GM12878 (cell line): ENCODE data around the gene GOLGA5. TPM values are rescaled to one million over a fixed set of nuclear protein-coding genes. Genes with fewer than 3 reads are reported as not detected.

ENCODE experiments used
- ATAC-seq: fragments of 200-7000 bp; cut with Tn5 transposase; 3 replicates; pipeline ENCODE4 v1.9.1; 2020; ENCODE audit warnings: mild to moderate bottlenecking, moderate library complexity
- BruUV-seq: library from RNA; stranded (reverse); fragments of 400-500 nt; replicated peaks from 2 replicates; lab custom pipeline; 2021; lab: Mats Ljungman, UMichigan
- CTCF ChIA-PET: fragments of 300-600 bp; sonication (Branson Sonifier 250); formaldehyde crosslinking; extraction: SDS; loops from one replicate; lab custom pipeline; 2021; ENCODE audit warnings: inconsistent platforms; lab: Yijun Ruan, JAX
- POLR2A ChIA-PET: fragments of 350-600 bp; formaldehyde crosslinking; extraction: SDS; loops from one replicate; lab custom pipeline; 2021; ENCODE audit warnings: inconsistent platforms; lab: Charles Lee
- RAD21 ChIA-PET: fragments of 300-600 bp; sonication (Branson Sonifier 250); formaldehyde crosslinking; loops from one replicate; lab custom pipeline; 2023; ENCODE audit warnings: antibody characterized with exemption; ENCODE audit not compliant: unreplicated experiment; lab: Charles Lee
- SMC1A ChIA-PET: fragments of 300-600 bp; sonication (Branson Sonifier 250); formaldehyde crosslinking; loops from one replicate; lab custom pipeline; 2023; ENCODE audit not compliant: unreplicated experiment, uncharacterized antibody; lab: Charles Lee
- DNase-seq: peaks from one replicate; pipeline ENCODE4 v3.0.0-alpha.2; 2011; ENCODE audit warnings: low read depth, low spot score
- FAIRE-seq: peaks from 3 replicates; lab custom pipeline; 2011; peaks lifted over from hg19 to GRCh38; lab: Jason Lieb, UNC
- H2AFZ ChIP-seq: 2 replicates; pipeline ENCODE4 v1.6.0; 2011; ENCODE audit warnings: low read depth, low read length, control low read depth; ENCODE audit not compliant: control insufficient read depth
- H3K27ac ChIP-seq: 2 replicates; pipeline ENCODE4 v1.5.1; 2011; ENCODE audit warnings: control low read depth; ENCODE audit not compliant: control insufficient read depth, insufficient read depth
- H3K27me3 ChIP-seq, 2 experiments: replicated peaks in 1 of 2; 2 replicates each; pipeline versions ENCODE4 v1.6.0 to v1.6.1; 2011; ENCODE audit warnings: low read length in 1 of 2; ENCODE audit not compliant: control insufficient read depth in 2 of 2, insufficient read depth in 2 of 2
- H3K36me3 ChIP-seq, 2 experiments: 2 replicates each; pipeline ENCODE4 v1.5.1; 2011; ENCODE audit warnings: low read length in 1 of 2; ENCODE audit not compliant: control insufficient read depth in 2 of 2, insufficient read depth in 2 of 2
- H3K4me1 ChIP-seq: 2 replicates; pipeline ENCODE4 v1.6.1; 2011; ENCODE audit warnings: mild to moderate bottlenecking, low read length, moderate library complexity, mixed read lengths; ENCODE audit not compliant: control insufficient read depth, insufficient read depth
- H3K4me2 ChIP-seq: 2 replicates; pipeline ENCODE4 v1.6.0; 2011; ENCODE audit warnings: control low read depth; ENCODE audit not compliant: control insufficient read depth, insufficient read depth
- H3K4me3 ChIP-seq: fragments of 200-600 bp; sonication (generic); 2 replicates; pipeline ENCODE4 v1.5.1; 2016
- H3K79me2 ChIP-seq: 2 replicates; pipeline ENCODE4 v1.6.0; 2011; ENCODE audit warnings: low read length; ENCODE audit not compliant: control insufficient read depth, insufficient read depth
- H3K9ac ChIP-seq: 2 replicates; pipeline ENCODE4 v1.8.0; 2011; ENCODE audit warnings: low read length, control low read depth, mixed read lengths; ENCODE audit not compliant: control insufficient read depth, insufficient read depth
- H3K9me3 ChIP-seq: replicated peaks from 3 replicates; pipeline ENCODE4 v1.5.1; 2011; ENCODE audit warnings: mild to moderate bottlenecking, low read length; ENCODE audit not compliant: control insufficient read depth, insufficient read depth
- H4K20me1 ChIP-seq: 2 replicates; pipeline ENCODE4 v1.6.0; 2011; ENCODE audit not compliant: control insufficient read depth, insufficient read depth
- KAT2A ChIP-seq: conservative IDR thresholded peaks from 2 replicates; pipeline ENCODE4 v1.6.1; 2011; ENCODE audit warnings: low read depth, low read length; ENCODE audit not compliant: control insufficient read depth
- KLF5 ChIP-seq: fragments of 450-650 bp; IDR thresholded peaks from 2 replicates; pipeline ENCODE4 v1.6.1; 2014; ENCODE audit warnings: mild to moderate bottlenecking; ENCODE audit not compliant: partially characterized antibody
- MTA3 ChIP-seq: IDR thresholded peaks from 2 replicates; pipeline ENCODE4 v1.6.1; 2012; ENCODE audit warnings: low read length, inconsistent platforms, borderline replicate concordance
- MXI1 ChIP-seq: fragments of 150-350 bp; IDR thresholded peaks from 2 replicates; pipeline ENCODE4 v1.6.1; 2011; ENCODE audit warnings: low read depth, mild to moderate bottlenecking, inconsistent platforms, low read length, improper control_type of control experiment
- NR2F1 ChIP-seq: fragments of 450-650 bp; conservative IDR thresholded peaks from 2 replicates; pipeline ENCODE4 v1.6.1; 2017; ENCODE audit warnings: mild to moderate bottlenecking
- POLR2A ChIP-seq: IDR thresholded peaks from 2 replicates; pipeline ENCODE4 v1.6.1; 2011; ENCODE audit warnings: low read depth, mild to moderate bottlenecking, low read length
- RELA ChIP-seq: fragments of 450-650 bp; IDR thresholded peaks from 2 replicates; pipeline ENCODE4 v1.8.0; 2014; ENCODE audit warnings: borderline replicate concordance; ENCODE audit not compliant: partially characterized antibody
- SPI1 ChIP-seq: IDR thresholded peaks from 2 replicates; pipeline ENCODE4 v1.6.1; 2011; ENCODE audit warnings: low read depth, mild to moderate bottlenecking, low read length, moderate library complexity, borderline replicate concordance; ENCODE audit not compliant: insufficient read depth
- TAF1 ChIP-seq: IDR thresholded peaks from 2 replicates; pipeline ENCODE4 v1.6.1; 2011; ENCODE audit warnings: mild to moderate bottlenecking, low read depth, low read length, borderline replicate concordance
- TCF12 ChIP-seq: IDR thresholded peaks from 2 replicates; pipeline ENCODE4 v1.6.1; 2011; ENCODE audit warnings: low read depth, mild to moderate bottlenecking, low read length
- WGBS: methylation state at CpG from one replicate; pipeline ENCODE4 v1.1.6; 2016; ENCODE audit warnings: low lambda C conversion rate; ENCODE audit not compliant: insufficient replicate concordance, insufficient coverage; ENCODE audit errors: missing lambda C conversion rate; 5-methylcytosine and 5-hydroxymethylcytosine counted together
- in situ Hi-C: fragments of 300-500 bp; cut with MboI; formaldehyde crosslinking; loops from 9 replicates; pipeline ENCODE4 v1.14.3; 2018; ENCODE audit warnings: mixed read lengths
- intact Hi-C: fragments of 100-400 bp; cut with micrococcal nuclease; formaldehyde crosslinking; loops from one replicate; pipeline ENCODE4 v1.14.2; 2022; ENCODE audit not compliant: unreplicated experiment
- polyA plus RNA-seq, 11 experiments: library from polyadenylated mRNA; depleted of rRNA in 4 of 11; unstranded in 6 of 11; stranded (reverse) in 5 of 11; fragments of >200 nt; fragmentation: Nextera tagmentation in 4 of 11; fragmentation: Illumina TruSeq in 1 of 11; extraction: Ambion mirVana in 4 of 11; extraction: Trizol in 1 of 11; gene quantifications; 1 replicate in 1 of 11; 2 replicates in 10 of 11; pipeline versions ENCODE4 v1.2.1 to v1.2.3, GENCODE V29; 2011 to 2016; ENCODE audit warnings: inconsistent platforms in 2 of 11, missing spikeins in 2 of 11, low read depth in 1 of 11
- total RNA-seq, 4 experiments: library from RNA; depleted of rRNA in 3 of 4; stranded (reverse); fragments of >200 nt in 3 of 4; fragmentation: Illumina TruSeq in 1 of 4; extraction: Trizol in 1 of 4; gene quantifications; 2 replicates each; pipeline versions ENCODE4 v1.2.1 to v1.2.3, GENCODE V29; 2013 to 2021
- TF ChIP-seq, protein P1 (sequence below): IDR thresholded peaks from 2 replicates; pipeline ENCODE4 v1.6.1; 2012; ENCODE audit warnings: improper control_type of control experiment, low read depth, low read length; ENCODE audit not compliant: insufficient replicate concordance
- TF ChIP-seq, protein P2 (sequence below): fragments of 450-650 bp; IDR thresholded peaks from 2 replicates; pipeline ENCODE4 v1.6.1; 2017; ENCODE audit warnings: mild to moderate bottlenecking, moderate library complexity

GOLGA5 gene
- total and polyA plus RNA-seq, 10 of the 15 experiments (the other 5 are each of a cell fraction or from before 2014, with no cell fraction given) = 10.9 to 30.1 (median 19.7) TPM

DNA sequence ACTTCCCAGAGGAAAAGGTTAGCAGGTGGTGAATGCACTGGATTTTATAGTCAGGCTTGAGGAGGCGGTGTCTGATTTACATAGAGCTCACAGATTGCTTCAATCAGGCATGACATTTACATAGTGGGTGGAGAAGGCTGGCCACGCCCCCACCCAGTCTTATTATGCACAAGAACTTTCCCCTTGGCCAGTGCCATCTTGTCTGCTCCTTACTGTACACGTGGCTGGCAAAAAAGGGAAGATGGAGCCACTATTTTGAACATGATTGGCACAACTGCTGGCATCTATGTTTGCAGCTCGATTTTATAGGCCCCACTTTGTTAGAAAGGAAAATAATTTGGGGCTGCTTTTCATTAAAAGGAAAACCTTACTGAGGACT is 34.8 kb upstream of the GOLGA5 start:
- Histone ChIP-seq H3K36me3 (no peaks in the 10 kb centered on the region), H3K27ac (peak overlapping the region; percentile 34), H3K4me2 (no peak overlapping the region; the same call in 1 of the 2 replicates), H3K9me3 (peaks cover 9% of the 10 kb centered on the region), H3K4me1 (peaks cover 23% of the 10 kb centered on the region), H3K27me3 (no peaks in the 10 kb centered on the region), H2AFZ (peak overlapping the region; percentile 21; the same call in 1 of the 2 replicates), H4K20me1 (no peaks in the 10 kb centered on the region), H3K79me2 (no peaks in the 10 kb centered on the region), H3K9ac (no peak overlapping the region), H3K4me3 (no peak overlapping the region)
- no TSS peak for BruUV-seq
- intact Hi-C loops (no loop called here), in situ Hi-C loops (loop anchor here (25.0 kb wide), 2 partner anchors 1203 to 1397 kb away; no protein-coding TSS in a partner anchor)
- ChIA-PET CTCF (interaction anchor here (0.8 to 1.2 kb wide), 2 partner anchors 8 to 24 kb away, joined by 4 read pairs; no protein-coding TSS in a partner anchor), SMC1A (interaction anchor here (1.4 to 2.0 kb wide), 2 partner anchors 9 kb away, joined by 8 to 12 read pairs; no protein-coding TSS in a partner anchor), POLR2A (interaction anchor here (0.5 to 1.6 kb wide), 6 partner anchors 9 to 313 kb away, joined by 3 to 10 read pairs (median 6); partner anchors contain the start of gene LGMN), RAD21 (interaction anchor here (0.6 to 1.4 kb wide), 6 partner anchors 8 to 1370 kb away, joined by 3 to 8 read pairs (median 5); no protein-coding TSS in a partner anchor)
- WGBS = 54% methylated on average over 4 of the region's 4 CpGs
- FAIRE-seq = no peak
- DNase-seq = no peak
- ATAC-seq = peak; percentile 69
- no peak for TF ChIP-seq MTA3
- TF ChIP-seq RELA = no peak
- no peak for TF ChIP-seq KAT2A
- no peak for TF ChIP-seq TAF1
- TF ChIP-seq SPI1 = no peak
- TF ChIP-seq POLR2A = no peak
- no peak for TF ChIP-seq TCF12
- no peak for TF ChIP-seq KLF5
- no peak for TF ChIP-seq MXI1
- TF ChIP-seq, protein P1, sequence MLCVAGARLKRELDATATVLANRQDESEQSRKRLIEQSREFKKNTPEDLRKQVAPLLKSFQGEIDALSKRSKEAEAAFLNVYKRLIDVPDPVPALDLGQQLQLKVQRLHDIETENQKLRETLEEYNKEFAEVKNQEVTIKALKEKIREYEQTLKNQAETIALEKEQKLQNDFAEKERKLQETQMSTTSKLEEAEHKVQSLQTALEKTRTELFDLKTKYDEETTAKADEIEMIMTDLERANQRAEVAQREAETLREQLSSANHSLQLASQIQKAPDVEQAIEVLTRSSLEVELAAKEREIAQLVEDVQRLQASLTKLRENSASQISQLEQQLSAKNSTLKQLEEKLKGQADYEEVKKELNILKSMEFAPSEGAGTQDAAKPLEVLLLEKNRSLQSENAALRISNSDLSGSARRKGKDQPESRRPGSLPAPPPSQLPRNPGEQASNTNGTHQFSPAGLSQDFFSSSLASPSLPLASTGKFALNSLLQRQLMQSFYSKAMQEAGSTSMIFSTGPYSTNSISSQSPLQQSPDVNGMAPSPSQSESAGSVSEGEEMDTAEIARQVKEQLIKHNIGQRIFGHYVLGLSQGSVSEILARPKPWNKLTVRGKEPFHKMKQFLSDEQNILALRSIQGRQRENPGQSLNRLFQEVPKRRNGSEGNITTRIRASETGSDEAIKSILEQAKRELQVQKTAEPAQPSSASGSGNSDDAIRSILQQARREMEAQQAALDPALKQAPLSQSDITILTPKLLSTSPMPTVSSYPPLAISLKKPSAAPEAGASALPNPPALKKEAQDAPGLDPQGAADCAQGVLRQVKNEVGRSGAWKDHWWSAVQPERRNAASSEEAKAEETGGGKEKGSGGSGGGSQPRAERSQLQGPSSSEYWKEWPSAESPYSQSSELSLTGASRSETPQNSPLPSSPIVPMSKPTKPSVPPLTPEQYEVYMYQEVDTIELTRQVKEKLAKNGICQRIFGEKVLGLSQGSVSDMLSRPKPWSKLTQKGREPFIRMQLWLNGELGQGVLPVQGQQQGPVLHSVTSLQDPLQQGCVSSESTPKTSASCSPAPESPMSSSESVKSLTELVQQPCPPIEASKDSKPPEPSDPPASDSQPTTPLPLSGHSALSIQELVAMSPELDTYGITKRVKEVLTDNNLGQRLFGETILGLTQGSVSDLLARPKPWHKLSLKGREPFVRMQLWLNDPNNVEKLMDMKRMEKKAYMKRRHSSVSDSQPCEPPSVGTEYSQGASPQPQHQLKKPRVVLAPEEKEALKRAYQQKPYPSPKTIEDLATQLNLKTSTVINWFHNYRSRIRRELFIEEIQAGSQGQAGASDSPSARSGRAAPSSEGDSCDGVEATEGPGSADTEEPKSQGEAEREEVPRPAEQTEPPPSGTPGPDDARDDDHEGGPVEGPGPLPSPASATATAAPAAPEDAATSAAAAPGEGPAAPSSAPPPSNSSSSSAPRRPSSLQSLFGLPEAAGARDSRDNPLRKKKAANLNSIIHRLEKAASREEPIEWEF = no peak
- TF ChIP-seq, protein P2, sequence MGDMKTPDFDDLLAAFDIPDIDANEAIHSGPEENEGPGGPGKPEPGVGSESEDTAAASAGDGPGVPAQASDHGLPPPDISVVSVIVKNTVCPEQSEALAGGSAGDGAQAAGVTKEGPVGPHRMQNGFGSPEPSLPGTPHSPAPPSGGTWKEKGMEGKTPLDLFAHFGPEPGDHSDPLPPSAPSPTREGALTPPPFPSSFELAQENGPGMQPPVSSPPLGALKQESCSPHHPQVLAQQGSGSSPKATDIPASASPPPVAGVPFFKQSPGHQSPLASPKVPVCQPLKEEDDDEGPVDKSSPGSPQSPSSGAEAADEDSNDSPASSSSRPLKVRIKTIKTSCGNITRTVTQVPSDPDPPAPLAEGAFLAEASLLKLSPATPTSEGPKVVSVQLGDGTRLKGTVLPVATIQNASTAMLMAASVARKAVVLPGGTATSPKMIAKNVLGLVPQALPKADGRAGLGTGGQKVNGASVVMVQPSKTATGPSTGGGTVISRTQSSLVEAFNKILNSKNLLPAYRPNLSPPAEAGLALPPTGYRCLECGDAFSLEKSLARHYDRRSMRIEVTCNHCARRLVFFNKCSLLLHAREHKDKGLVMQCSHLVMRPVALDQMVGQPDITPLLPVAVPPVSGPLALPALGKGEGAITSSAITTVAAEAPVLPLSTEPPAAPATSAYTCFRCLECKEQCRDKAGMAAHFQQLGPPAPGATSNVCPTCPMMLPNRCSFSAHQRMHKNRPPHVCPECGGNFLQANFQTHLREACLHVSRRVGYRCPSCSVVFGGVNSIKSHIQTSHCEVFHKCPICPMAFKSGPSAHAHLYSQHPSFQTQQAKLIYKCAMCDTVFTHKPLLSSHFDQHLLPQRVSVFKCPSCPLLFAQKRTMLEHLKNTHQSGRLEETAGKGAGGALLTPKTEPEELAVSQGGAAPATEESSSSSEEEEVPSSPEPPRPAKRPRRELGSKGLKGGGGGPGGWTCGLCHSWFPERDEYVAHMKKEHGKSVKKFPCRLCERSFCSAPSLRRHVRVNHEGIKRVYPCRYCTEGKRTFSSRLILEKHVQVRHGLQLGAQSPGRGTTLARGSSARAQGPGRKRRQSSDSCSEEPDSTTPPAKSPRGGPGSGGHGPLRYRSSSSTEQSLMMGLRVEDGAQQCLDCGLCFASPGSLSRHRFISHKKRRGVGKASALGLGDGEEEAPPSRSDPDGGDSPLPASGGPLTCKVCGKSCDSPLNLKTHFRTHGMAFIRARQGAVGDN = no peak; the same call in 1 of the 2 replicates
- TF ChIP-seq NR2F1 = no peak
